GM18519 (cell line): Measurements from ENCODE around the gene IL15RA.
A peak's percentile ranks its signal among the peaks of the same experiment; 100 is the strongest.

Source experiments
- ATAC-seq: cut with Tn5 transposase; IDR thresholded peaks from one replicate; pipeline ENCODE4 v1.9.1; 2021; ENCODE audit warnings: mild to moderate bottlenecking, moderate library complexity; ENCODE audit not compliant: unreplicated experiment, low FRiP score

The IL15RA gene, protein sequence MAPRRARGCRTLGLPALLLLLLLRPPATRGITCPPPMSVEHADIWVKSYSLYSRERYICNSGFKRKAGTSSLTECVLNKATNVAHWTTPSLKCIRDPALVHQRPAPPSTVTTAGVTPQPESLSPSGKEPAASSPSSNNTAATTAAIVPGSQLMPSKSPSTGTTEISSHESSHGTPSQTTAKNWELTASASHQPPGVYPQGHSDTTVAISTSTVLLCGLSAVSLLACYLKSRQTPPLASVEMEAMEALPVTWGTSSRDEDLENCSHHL

DNA sequence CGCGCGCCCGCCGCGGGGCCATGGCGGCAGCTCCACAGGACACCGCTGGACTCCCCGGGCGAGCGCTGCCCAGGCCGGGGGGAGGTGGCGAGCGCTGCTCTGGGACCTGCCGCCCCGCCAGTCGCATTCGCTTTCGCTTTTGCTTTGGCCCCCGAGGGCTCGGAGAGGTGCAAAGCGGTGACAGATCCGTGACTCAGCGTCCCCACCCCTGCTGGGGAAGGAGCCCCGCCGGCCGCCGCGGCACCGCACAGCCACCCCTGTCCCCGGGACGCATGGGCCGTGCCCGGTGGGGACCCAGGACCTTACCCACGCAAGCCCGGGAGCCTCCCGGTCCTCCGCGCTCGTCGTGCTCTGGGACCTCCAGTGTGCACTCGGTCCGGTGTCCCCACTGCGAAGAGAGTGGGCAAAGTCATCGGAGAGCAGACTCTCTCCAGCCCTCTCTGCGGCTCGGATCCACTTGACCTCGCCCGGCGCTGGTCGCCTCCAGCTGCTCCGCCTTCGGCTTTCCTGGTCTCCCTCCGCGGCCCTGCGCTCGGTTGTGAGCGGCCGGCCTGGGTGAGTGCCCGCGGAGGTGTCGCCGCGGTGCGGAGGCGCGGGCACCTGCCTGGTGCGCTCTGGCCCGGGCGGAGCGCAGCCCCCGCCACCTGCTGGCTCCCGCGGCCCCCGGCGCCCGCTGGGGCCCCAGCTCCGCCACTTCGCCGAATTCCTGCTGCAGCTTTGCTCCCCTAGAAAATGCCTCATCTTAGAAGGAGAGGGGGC lies at the start of gene IL15RA:
Gene IL15RA (minus strand): TSS at position 73 of the 759 bp plus-strand sequence. CDS start 51 bp downstream, at position 22.
- peak; percentile 36 for ATAC-seq

DNA sequence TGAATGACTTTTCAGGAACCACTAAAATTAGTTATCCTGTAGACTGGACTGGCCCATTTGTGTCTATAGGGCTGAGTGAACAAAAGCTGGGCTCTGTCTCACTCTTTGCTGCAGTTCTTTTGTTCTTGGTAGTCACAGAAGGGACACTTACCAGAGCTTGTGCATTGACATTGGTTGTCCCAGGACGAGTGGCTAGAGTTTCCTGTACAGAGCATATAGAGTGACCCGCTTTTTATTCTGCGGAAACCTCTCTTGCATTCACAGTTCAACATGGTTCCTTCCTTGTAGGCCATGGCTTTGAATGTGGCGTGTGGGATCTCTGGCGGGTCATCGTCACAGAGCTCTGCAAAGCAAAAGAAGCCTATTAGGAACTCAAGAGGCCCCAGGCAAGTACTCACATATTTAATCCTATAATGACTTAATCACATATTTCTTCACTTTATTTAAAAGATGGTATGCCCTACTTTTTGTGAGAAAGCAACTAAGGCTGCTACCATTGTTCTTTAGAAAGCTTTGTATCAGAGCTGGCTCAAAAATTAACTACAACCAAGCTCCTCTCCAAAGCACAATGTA lies 48.4 kb upstream of the IL15RA start:
- ATAC-seq, result no peak

DNA sequence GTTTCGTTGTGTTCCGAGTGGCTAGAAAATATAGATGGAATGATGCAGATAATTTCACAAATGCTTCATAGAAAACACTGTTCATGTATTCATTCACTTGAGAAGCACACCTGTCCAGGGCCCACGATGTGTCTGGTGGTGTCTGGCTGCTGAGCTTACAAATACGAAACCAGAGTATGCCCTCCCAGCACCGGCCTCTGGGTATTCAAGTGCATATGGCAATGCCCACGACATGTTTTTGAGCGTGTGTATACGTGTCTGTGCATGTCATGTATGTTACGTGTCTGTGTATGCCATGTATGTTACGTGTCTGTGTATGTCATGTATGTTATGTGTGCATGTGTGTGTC lies 47.0 kb upstream of the IL15RA start:
- no peak for ATAC-seq

DNA sequence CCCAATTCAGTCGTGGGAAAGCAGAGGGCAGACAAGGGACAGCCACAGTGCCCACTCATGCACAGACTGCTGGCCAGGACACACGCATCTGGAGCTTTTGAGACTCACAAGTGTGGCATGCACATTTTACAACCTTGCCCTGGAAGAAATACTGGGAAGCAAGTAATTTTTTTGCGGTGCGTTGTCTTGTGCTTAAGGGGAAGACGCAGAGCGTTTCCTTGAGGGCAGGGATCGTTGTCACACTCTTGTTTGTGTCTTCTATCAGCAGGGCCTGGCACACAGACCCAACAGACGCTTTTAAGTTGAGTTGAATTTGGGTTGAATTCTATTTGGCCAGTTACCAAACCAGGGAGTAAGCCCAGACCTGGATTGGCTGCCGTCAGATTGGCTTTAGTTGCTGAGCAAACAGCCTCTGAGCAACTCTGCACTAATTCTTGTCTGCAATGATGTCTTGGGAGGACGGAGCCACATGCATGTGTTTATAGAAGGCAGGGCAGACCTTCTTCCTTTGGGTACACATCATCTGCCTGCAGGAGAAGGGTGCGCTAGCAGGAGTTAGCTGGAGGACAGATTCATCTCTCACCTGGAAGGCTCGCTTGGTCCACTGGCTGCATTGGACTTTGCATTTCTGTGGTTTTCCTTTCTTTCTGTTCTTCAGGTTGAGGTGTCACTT lies 46.5 kb upstream of the IL15RA start:
- ATAC-seq, result no peak

DNA sequence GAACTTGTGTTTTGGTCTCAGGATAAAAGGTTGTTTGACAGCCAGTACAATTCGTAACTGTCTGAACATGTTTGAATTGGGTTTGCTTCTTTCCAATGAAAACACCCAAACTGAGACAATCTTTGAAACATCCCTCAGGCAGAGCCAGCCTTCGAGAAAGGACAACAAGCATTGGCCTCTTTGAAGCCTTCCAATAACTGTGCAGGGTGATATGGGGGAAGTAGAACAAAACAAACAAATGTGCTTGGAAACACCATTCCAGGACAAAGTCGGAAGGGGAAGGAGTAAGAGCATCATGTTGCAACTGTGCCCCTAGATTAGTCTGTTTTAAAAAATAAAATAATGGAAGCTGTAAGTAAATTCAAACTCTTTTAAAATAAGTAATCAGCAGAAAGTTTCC lies 45.3 kb upstream of the IL15RA start:
- no peak for ATAC-seq

DNA sequence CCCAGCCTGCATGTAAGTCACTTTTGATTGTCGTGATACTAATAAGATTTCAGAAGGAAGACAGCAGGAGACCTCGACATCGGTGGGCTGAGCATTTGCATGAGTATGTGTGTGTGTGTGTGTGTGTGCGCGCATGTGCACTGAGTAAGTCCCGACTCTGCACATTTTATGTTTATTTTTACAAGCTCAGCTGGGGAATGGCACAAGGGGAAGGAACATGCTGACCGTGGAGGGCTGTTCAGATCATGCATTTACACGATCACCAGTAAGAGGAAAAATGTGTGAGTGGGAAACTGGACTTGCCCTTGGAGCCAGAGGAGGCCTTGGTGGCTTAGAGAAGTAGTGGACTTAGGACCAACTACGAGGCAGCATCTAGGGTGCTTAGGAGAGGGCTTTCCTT lies 43.5 kb upstream of the IL15RA start:
- no peak for ATAC-seq

DNA sequence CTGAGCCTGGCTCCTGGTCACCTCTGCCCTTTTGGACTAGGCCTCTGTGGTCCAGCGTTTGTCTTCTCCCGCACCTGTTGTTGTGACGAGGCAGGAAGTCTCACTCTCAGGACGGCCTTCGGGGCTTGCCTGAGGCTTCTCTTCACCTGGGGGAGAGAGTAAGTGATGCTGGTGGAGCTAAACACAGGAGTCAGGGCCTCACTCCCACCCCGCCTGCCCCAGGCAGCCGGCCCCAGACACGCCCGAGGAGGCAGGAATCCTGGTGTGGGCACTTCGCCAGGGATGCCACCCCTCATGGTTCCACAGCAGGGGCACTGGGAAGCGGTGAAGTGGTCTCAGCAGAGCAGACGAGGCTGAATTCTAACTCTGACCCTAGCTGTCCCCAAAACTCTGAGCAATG lies 42.5 kb upstream of the IL15RA start:
- no peak for ATAC-seq

DNA sequence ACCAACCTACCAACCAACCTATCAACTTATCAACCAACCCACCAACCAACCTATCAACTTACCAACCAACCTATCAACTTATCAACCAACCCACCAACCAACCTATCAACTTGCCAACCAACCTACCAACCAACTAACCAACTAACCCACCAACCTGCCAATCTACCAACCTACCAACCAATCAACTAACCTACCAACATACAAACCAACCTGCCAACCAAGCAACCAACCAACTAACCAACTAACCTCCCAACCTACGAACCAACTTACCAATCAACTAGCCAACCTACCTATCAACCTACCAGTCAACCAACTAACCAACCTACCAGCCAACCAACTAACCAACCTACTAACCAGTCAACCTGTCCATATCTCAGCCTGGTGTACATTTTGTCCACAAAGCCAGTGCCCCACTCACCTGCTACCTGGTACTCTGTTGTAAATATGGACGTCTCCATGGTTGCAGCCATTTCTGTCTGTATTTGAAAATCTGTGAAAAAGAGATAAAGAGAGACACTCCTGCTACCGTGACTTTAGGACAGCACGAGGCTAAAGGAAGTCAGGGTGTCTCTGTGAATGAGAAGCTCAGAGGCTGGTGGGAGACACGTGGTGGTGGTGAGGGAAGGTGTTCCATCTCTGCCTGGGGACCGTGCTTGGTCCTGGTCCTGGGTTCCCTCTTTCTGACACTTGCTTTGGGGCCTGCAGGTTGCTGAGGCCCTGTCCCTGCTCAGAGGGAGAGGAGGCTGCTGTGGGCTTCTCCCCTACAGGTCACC lies 41.9 kb upstream of the IL15RA start:
- ATAC-seq, result no peak

DNA sequence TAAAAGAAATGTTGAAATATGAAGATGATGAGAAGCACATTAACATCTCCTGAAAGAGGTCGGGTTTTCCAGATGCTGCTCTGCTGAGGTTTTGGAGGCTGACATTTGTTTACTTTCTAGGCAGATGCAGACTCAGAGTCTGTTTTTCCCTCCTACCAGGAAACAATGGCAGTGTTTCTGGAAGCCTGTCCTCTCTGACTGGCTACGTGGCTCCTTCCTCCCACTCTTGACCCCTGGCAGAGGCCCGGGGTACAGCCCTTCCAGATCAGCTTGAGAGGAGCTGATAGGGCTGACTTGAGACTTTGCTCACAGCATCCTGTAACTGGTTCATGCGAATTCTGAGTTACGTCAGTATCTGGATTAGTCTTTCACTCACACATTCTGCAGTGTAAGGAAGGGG lies 41.1 kb upstream of the IL15RA start:
- no peak for ATAC-seq

DNA sequence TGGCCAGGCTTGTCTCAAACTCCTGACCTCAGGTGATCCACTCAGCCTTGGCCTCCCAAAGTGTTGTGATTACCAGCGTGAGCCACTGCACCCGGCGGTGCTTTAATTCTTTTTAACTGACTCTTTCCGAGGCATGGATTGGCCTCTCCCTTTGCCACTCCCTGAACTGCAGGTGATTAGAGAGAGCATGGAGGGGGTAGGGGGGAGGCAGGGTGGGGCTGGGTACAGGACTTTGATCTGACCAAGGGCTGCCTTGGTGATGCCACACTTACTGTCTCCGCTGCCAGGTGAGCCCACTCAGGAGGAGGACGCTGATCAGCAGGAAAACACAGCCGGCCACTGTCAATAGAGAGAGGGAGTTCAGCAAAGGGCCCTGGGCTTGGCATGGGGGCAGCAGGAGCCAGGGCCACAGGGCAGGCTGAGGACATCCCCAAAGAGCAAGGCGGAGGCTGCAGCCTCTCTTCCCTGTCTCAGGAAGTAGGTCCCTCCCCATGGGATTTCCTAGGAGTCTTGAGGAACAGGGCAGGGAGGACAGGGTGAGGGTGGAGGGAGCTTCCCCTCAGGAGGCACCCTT lies 40.5 kb upstream of the IL15RA start:
- no peak for ATAC-seq

DNA sequence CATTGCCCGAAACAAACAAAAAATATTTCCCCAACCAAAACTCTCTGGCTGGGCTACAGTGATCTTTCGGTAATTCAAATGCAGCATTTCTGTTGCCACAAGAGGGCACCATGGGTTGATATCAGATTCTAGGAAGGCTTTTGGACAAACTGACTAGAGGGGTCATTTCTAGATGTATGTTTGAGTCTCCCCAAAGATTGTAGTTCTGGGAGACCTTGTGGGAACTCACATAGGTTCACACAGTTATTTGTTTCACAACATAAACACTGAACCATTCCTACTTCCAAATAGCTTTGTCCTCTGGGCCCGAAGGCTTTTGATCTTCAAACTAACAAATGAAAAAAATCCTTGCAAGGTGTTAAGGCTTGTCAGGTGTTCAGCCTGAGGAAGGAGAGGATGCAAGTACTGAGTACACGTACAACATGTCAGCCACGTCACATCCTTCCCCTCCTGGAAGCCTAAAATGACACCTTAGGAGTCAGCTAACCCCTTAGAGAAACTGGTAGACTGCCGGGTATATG lies 37.0 kb upstream of the IL15RA start:
- ATAC-seq, result no peak

DNA sequence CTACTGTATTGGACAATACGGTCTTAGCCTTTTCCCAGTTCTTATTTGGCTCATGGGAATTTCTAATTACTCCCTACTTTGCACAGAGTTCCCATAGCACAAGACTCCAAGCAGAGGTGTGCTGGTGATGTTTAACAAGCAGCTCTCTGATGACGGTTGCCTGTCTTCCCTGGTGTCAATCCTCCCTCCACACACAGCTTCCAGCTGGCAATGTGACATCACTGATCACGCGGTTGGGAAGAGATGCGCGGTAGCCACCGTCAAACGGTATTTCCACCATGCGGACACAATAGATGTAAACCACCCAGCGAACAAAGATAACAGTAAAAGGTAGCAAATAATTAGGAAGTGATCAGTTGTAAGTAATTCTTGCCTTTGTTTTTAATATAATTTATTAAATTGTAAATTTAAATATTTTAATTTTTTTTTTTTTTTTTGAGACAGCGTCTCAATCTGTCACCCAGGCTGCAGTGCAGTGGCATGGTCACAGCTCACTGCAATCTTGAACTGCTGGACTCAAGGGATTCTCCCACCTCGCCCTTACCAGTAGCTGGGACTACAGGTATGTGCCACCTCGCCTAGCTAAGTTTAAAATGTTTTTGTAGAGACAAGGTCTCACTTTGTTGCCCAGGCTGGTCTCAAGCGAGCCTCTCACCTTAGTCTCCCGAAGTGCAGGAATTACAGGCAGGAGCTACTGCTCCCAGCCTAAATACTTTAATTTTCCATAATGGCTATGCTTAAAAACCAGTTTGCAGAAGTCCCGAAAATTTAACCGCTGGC lies 36.3 kb upstream of the IL15RA start:
- no peak for ATAC-seq

DNA sequence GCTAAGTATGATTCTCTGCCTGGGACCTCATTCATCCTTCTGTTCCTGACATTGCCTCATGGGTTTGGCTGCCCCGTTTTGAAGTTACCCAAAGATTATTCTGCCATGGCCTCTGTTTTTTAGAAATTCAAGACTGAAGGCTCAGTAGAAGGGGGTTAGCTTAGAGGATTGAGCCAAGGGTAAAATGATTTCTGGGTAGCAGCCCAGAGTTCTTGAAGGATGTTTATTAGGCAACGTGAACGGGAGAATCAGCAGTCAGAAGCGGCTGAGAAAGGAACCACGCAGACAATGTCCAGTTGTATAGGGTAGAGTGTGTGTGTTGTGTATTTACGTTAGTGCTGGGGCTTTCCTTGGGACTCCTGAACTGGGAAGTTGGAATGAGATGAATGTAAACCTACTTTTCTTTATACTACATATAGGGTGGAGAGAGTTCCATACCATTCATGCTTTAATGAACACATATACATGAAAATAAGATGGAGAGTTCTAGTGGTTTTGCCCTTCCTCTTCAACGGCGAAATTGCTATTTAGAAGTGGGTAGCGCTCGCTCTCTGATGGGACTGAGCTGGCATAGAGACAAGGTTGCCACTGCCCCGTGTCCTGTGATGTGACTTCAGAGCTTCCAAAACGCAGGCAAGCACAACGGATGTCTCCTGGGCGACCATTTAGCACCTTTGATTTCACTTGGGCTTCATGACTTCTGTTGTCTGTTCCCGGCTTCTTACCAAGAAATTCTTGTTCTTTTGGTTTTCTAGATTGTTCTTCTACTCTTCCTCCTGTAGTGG lies 35.0 kb upstream of the IL15RA start:
- ATAC-seq, result no peak

DNA sequence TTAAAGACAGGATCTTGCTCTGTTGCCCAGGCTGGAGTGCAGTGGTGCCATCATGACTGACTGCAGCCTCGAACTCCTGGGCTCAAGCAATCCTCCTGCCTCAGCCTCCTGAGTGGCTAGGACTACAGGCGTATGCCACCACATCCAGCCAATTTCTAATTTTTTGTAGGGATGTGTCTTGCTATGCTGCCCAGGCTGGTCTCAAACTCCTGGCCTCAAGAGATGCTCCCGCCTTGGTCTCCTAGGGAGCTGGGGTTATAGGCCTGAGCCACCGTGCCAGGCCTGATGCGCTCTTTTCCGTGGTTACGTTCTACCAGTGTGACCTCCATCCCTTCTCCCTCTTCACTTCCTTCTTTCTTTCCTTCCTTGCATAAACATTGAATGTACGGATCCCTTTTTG lies 34.2 kb upstream of the IL15RA start:
- ATAC-seq, result no peak

DNA sequence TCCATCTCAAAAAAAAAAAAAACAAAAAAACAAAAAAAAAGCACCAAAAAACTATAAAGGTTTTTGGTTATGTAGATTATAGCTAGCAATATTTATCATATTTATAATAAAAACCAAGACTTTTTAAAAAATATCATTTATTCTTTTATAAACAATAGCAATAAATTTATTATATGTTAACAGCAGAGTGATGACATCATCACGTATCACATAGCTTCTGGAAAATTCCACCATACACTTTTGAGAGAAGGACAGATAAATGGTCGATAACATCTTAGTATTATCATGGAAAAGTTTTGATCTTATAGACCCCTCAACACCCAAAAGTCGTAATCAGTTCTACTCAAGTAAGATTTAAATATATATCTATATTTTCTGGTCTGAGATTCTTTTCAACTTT lies 33.2 kb upstream of the IL15RA start:
- no peak for ATAC-seq

DNA sequence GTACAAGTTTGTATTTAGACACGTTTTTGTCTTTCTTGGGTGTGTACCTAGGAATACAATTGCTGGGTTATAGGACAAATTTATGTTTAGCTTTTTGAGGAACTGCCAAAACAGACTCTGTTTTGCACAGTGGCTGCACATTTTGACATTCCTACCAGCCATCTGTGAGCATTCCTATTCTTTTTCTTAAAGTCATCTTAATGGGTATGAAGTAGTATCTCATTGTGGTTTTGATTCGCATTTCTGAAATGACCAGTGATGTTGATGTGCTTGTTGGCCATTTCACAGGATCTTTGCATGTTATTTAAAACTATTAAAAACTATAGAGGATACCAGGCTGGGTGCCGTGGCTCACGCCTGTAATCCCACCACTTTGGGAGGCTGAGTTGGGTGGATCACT lies 32.6 kb upstream of the IL15RA start:
- no peak for ATAC-seq

DNA sequence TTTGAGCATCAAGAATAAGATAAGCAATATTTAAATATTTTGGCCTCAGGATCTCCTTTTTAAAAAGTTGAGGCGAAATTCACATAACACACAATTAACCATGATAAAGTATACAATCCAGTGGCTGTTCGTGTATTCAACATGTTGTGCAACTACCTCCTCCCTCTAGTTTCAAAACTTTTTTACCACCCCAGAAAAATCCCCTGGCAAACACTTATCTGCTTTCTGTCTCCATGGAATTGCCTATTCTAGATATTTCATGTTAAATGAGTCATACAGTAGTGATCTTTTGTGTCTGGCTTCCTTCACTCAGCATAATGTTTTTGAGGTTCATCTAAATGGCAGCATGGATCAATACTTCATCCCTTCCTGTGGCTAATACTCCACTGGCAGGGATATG lies 31.8 kb upstream of the IL15RA start:
- ATAC-seq, result no peak

DNA sequence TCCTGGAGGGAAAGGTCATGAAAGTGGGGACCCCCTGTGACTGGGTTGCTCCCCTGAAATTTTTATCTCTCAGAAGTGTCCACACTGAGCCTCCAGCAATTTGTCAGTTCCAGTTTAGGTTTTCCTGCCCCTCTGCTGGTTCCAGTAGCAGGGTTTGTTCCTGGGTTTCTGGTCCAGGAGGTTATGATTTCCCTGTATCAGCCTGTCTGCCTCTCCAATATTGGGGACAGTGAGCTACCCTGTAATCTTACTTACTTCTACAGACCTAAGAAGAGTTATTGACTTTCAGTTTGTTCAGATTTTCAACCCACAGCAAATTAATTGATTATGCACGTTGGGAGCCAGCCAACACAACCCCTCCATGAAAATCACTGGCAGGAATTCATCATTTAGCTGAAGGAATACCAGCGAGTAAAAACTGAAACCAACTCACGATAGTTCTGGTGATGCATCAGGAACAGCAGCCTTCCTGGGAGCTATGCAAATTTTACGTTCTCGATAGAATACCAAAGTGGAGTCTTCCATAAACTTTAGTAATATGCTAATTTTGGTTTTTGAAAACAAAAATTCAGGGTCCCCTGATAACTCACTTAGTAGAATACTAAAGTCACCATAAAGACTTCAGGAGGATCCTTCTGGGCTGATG lies 31.3 kb upstream of the IL15RA start:
- ATAC-seq, result no peak
